K562 (cell line): Measurements from ENCODE around the gene KCTD16.

Experiments
- ELF4 ChIP-seq: fragments of 450-650 bp; formaldehyde crosslinking; IDR thresholded peaks from 2 replicates; pipeline ENCODE4 v1.4.0; 2022; ENCODE audit warnings: missing genetic modification characterization
- RBBP5 ChIP-seq: fragments of 200-600 bp; sonication (generic); IDR thresholded peaks from 2 replicates; pipeline ENCODE4 v1.6.1; 2012; ENCODE audit warnings: borderline replicate concordance, mild to moderate bottlenecking, low read length, control low read depth, inconsistent platforms; ENCODE audit not compliant: insufficient read depth, poor library complexity, severe bottlenecking
- ZBTB34 ChIP-seq: fragments of 250-450 bp; sonication (Bioruptor Pico); IDR thresholded peaks from 2 replicates; pipeline ENCODE4 v1.8.0; 2021; ENCODE audit warnings: mild to moderate bottlenecking, moderate library complexity
- ZBTB7A ChIP-seq: IDR thresholded peaks from 2 replicates; pipeline ENCODE4 v1.6.1; 2011; ENCODE audit warnings: low read depth, mild to moderate bottlenecking, low read length, moderate library complexity, borderline replicate concordance; ENCODE audit not compliant: control insufficient read depth
- TF ChIP-seq, protein P1 (sequence below), 3 experiments: IDR thresholded peaks in 2 of 3; conservative IDR thresholded peaks in 1 of 3; 2 replicates each; pipeline ENCODE4 v1.5.1; 2011 to 2012; ENCODE audit warnings: low read length in 3 of 3, mild to moderate bottlenecking in 3 of 3, control low read depth in 2 of 3, improper control_type of control experiment in 1 of 3, inconsistent platforms in 1 of 3, low read depth in 1 of 3, mixed read lengths in 1 of 3, moderate library complexity in 1 of 3; ENCODE audit not compliant: insufficient read depth in 2 of 3
- TF ChIP-seq, protein P2 (sequence below): sonication (generic); formaldehyde crosslinking; IDR thresholded peaks from 2 replicates; pipeline ENCODE4 v1.8.0; 2022; ENCODE audit warnings: mild to moderate bottlenecking, missing genetic modification reagents

- no peak for TF ChIP-seq RBBP5
- no peak for TF ChIP-seq ZBTB7A
- TF ChIP-seq ZBTB34 (CRISPR knock-in tag) = no peak
- TF ChIP-seq, protein P1, sequence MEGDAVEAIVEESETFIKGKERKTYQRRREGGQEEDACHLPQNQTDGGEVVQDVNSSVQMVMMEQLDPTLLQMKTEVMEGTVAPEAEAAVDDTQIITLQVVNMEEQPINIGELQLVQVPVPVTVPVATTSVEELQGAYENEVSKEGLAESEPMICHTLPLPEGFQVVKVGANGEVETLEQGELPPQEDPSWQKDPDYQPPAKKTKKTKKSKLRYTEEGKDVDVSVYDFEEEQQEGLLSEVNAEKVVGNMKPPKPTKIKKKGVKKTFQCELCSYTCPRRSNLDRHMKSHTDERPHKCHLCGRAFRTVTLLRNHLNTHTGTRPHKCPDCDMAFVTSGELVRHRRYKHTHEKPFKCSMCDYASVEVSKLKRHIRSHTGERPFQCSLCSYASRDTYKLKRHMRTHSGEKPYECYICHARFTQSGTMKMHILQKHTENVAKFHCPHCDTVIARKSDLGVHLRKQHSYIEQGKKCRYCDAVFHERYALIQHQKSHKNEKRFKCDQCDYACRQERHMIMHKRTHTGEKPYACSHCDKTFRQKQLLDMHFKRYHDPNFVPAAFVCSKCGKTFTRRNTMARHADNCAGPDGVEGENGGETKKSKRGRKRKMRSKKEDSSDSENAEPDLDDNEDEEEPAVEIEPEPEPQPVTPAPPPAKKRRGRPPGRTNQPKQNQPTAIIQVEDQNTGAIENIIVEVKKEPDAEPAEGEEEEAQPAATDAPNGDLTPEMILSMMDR (IDR thresholded peaks at IDR 0.05 in 2 of 3, conservative IDR thresholded peaks at IDR 0.05 in 1 of 3; ENCODE audit: insufficient read depth in 2 of 3, low read depth in 1 of 3, low read length in 3 of 3) = no peak
- TF ChIP-seq ELF4 (CRISPR knock-in tag) = no peak
- TF ChIP-seq, protein P2, sequence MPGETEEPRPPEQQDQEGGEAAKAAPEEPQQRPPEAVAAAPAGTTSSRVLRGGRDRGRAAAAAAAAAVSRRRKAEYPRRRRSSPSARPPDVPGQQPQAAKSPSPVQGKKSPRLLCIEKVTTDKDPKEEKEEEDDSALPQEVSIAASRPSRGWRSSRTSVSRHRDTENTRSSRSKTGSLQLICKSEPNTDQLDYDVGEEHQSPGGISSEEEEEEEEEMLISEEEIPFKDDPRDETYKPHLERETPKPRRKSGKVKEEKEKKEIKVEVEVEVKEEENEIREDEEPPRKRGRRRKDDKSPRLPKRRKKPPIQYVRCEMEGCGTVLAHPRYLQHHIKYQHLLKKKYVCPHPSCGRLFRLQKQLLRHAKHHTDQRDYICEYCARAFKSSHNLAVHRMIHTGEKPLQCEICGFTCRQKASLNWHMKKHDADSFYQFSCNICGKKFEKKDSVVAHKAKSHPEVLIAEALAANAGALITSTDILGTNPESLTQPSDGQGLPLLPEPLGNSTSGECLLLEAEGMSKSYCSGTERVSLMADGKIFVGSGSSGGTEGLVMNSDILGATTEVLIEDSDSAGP (CRISPR knock-in tag) = no peak
Measured at GRCh38 chr5:144315994-144316634, 145.4 kb downstream of the KCTD16 start.
